NB4 (cell line): Measurements from ENCODE around the gene TMIE.
"Not testable (repeated sequence)": the region's sequence is repeated elsewhere in the genome, so short reads cannot be mapped to it uniquely, and the experiment has no call there.

ENCODE experiments used
- MAX ChIP-seq: IDR thresholded peaks from 2 replicates; pipeline ENCODE4 v1.6.1; 2011; ENCODE audit warnings: low read depth, low read length
- MYC ChIP-seq: IDR thresholded peaks from 2 replicates; pipeline ENCODE4 v1.6.1; 2011; ENCODE audit warnings: low read depth, low read length
- TF ChIP-seq, protein P1 (sequence below): IDR thresholded peaks from one replicate; pipeline ENCODE4 v1.5.1; 2012; ENCODE audit warnings: low read depth, low read length

- TF ChIP-seq, protein P1, sequence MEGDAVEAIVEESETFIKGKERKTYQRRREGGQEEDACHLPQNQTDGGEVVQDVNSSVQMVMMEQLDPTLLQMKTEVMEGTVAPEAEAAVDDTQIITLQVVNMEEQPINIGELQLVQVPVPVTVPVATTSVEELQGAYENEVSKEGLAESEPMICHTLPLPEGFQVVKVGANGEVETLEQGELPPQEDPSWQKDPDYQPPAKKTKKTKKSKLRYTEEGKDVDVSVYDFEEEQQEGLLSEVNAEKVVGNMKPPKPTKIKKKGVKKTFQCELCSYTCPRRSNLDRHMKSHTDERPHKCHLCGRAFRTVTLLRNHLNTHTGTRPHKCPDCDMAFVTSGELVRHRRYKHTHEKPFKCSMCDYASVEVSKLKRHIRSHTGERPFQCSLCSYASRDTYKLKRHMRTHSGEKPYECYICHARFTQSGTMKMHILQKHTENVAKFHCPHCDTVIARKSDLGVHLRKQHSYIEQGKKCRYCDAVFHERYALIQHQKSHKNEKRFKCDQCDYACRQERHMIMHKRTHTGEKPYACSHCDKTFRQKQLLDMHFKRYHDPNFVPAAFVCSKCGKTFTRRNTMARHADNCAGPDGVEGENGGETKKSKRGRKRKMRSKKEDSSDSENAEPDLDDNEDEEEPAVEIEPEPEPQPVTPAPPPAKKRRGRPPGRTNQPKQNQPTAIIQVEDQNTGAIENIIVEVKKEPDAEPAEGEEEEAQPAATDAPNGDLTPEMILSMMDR: not testable (repeated sequence)
- TF ChIP-seq MAX, MYC: not testable (repeated sequence)
These were observed 51.9 kb downstream of the TMIE start for GRCh38 chr3:46753127-46753526.
